Breast epithelium (tissue), 4 donors: Measurements from ENCODE around the gene CEACAM7. TPM values are rescaled to one million over a fixed set of nuclear protein-coding genes. Genes with fewer than 3 reads are reported as not detected.

Source experiments
- DNase-seq, 2 donors: peaks; one replicate each; pipeline ENCODE4 v3.0.0-alpha.2; 2019; ENCODE audit warnings: low spot score in 2 of 2
- H3K27ac ChIP-seq, 2 donors: fragments of 200-600 bp; sonication (generic) in 1 of 2; one replicate each; pipeline ENCODE4 v1.5.1; 2016 to 2019; ENCODE audit warnings: mild to moderate bottlenecking in 1 of 2
- H3K27me3 ChIP-seq, 2 donors: fragments of 200-600 bp; sonication (generic) in 1 of 2; one replicate each; pipeline versions ENCODE4 v1.5.1 to v1.6.0; 2017 to 2019; ENCODE audit warnings: control low read depth in 1 of 2, mild to moderate bottlenecking in 1 of 2
- H3K36me3 ChIP-seq: fragments of 200-600 bp; one replicate; pipeline ENCODE4 v1.5.1; 2019
- H3K4me1 ChIP-seq, 2 donors: fragments of 200-600 bp; sonication (generic); one replicate each; pipeline ENCODE4 v1.5.1; 2016 to 2019; ENCODE audit warnings: control low read depth in 1 of 2
- H3K4me3 ChIP-seq, 3 donors: fragments of 200-600 bp; sonication (generic); 1 replicate in 2 of 3; 2 replicates in 1 of 3; pipeline ENCODE4 v1.5.1; 2016 to 2019; ENCODE audit warnings: mild to moderate bottlenecking in 3 of 3, moderate library complexity in 2 of 3
- H3K9me3 ChIP-seq, 2 donors: fragments of 200-600 bp; sonication (generic) in 1 of 2; one replicate each; pipeline ENCODE4 v1.5.1; 2016 to 2019; ENCODE audit warnings: control low read depth in 1 of 2
- CTCF ChIP-seq, 3 donors: fragments of 450-650 bp; IDR thresholded peaks; one replicate each; pipeline ENCODE4 v1.5.1; 2016 to 2017; ENCODE audit warnings: antibody characterized with exemption in 3 of 3, mild to moderate bottlenecking in 3 of 3, moderate library complexity in 3 of 3
- POLR2A ChIP-seq: fragments of 450-650 bp; IDR thresholded peaks from one replicate; pipeline ENCODE4 v1.6.1; 2016; ENCODE audit warnings: antibody characterized with exemption, mild to moderate bottlenecking, moderate library complexity
- POLR2AphosphoS5 ChIP-seq, 3 donors: sonication (generic); formaldehyde crosslinking; IDR thresholded peaks; one replicate each; pipeline ENCODE4 v1.6.1; 2017; ENCODE audit warnings: antibody characterized with exemption in 3 of 3
- intact Hi-C: fragments of 100-400 bp; cut with DNase I; formaldehyde crosslinking; loops from one replicate; pipeline ENCODE4 v1.15.1; 2023; ENCODE audit warnings: low total_unique reads
- total RNA-seq, 3 donors: library from RNA; depleted of rRNA; stranded (reverse); fragments of >200 nt; gene quantifications; one replicate each; pipeline ENCODE4 v1.1.0, GENCODE V29; 2016

CEACAM7 gene
- total RNA-seq, result 10 to 100 TPM in 1 of 3 donors, under 1 TPM in 1, not detected in 1; 0.15 to 25.2 TPM

GRCh38 chr19:41688098-41688497, at the start of gene CEACAM7:
TSS of gene CEACAM7 (minus strand) at chr19:41688270. CDS start at chr19:41688165, 105 bp downstream.
- H3K27ac ChIP-seq, result no peak within 1 kb of the TSS
- H3K36me3 ChIP-seq, result no peaks in the 10 kb centered on the region
- peaks cover 4 to 9% of the 10 kb centered on the region in 2 donors for H3K9me3 ChIP-seq
- no peak for TF ChIP-seq POLR2AphosphoS5 (IDR thresholded peaks at IDR 0.05)
- TF ChIP-seq POLR2A, result no peak
- TF ChIP-seq CTCF (IDR thresholded peaks at IDR 0.05), result no peak
- intact Hi-C loops, result no loop called here
- no peaks in the 10 kb centered on the region for H3K4me1 ChIP-seq
- no peak for DNase-seq
- no peak within 1 kb of the TSS for H3K4me3 ChIP-seq
- H3K27me3 ChIP-seq, result peaks cover 0 to 12% of the 10 kb centered on the region in 2 donors

- peaks cover 0 to 4% of the 10 kb centered on the region in 2 donors for H3K27me3 ChIP-seq
- H3K36me3 ChIP-seq, result no peaks in the 10 kb centered on the region
- peak overlapping the region in 1 of 2 donors; percentile 55 for H3K27ac ChIP-seq
- H3K4me1 ChIP-seq, result no peaks in the 10 kb centered on the region
- no peak overlapping the region for H3K4me3 ChIP-seq
- H3K9me3 ChIP-seq, result no peaks in the 10 kb centered on the region
- no peak for DNase-seq
- TF ChIP-seq POLR2AphosphoS5 (IDR thresholded peaks at IDR 0.05) (no peak), POLR2A (no peak), CTCF (IDR thresholded peaks at IDR 0.05) (no peak)
- intact Hi-C loops, result no loop called here
Measured at GRCh38 chr19:41735071-41735600, 47.1 kb upstream of the CEACAM7 start.

GRCh38 chr19:41734585-41734984, 46.5 kb upstream of the CEACAM7 start:
- DNase-seq, result no peak
- Histone ChIP-seq H3K27ac (peak overlapping the region in 1 of 2 donors; percentile 55), H3K4me1 (no peaks in the 10 kb centered on the region), H3K27me3 (peaks cover 0 to 4% of the 10 kb centered on the region in 2 donors), H3K9me3 (no peaks in the 10 kb centered on the region), H3K36me3 (no peaks in the 10 kb centered on the region), H3K4me3 (no peak overlapping the region)
- intact Hi-C loops, result no loop called here
- TF ChIP-seq POLR2AphosphoS5 (IDR thresholded peaks at IDR 0.05) (no peak), CTCF (IDR thresholded peaks at IDR 0.05) (no peak), POLR2A (no peak)

GRCh38 chr19:41734156-41734555, 46.1 kb upstream of the CEACAM7 start:
- TF ChIP-seq POLR2A (no peak), POLR2AphosphoS5 (IDR thresholded peaks at IDR 0.05) (no peak), CTCF (IDR thresholded peaks at IDR 0.05) (no peak)
- no peak for DNase-seq
- intact Hi-C loops, result no loop called here
- H3K4me1 ChIP-seq, result no peaks in the 10 kb centered on the region
- H3K27ac ChIP-seq, result peak overlapping the region in 1 of 2 donors; percentile 55
- no peak overlapping the region for H3K4me3 ChIP-seq
- H3K9me3 ChIP-seq, result no peaks in the 10 kb centered on the region
- H3K27me3 ChIP-seq, result peaks cover 0 to 4% of the 10 kb centered on the region in 2 donors
- H3K36me3 ChIP-seq, result no peaks in the 10 kb centered on the region

GRCh38 chr19:41726493-41726892, 38.4 kb upstream of the CEACAM7 start:
- Histone ChIP-seq H3K36me3 (no peaks in the 10 kb centered on the region), H3K27me3 (peaks cover 0 to 16% of the 10 kb centered on the region in 2 donors), H3K27ac (no peak overlapping the region), H3K4me3 (no peak overlapping the region), H3K4me1 (no peaks in the 10 kb centered on the region), H3K9me3 (no peaks in the 10 kb centered on the region)
- intact Hi-C loops, result no loop called here
- DNase-seq, result no peak
- TF ChIP-seq CTCF (IDR thresholded peaks at IDR 0.05) (no peak), POLR2A (no peak), POLR2AphosphoS5 (IDR thresholded peaks at IDR 0.05) (no peak)
